ENCODE results near the gene CALHM6.

DNA sequence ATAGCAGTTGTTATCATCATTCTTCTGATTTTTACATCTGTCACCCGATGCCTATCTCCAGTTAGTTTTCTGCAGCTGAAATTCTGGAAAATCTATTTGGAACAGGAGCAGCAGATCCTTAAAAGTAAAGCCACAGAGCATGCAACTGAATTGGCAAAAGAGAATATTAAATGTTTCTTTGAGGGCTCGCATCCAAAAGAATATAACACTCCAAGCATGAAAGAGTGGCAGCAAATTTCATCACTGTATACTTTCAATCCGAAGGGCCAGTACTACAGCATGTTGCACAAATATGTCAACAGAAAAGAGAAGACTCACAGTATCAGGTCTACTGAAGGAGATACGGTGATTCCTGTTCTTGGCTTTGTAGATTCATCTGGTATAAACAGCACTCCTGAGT is 2.1 kb downstream of the CALHM6 start:
- TF ChIP-seq, protein P1, sequence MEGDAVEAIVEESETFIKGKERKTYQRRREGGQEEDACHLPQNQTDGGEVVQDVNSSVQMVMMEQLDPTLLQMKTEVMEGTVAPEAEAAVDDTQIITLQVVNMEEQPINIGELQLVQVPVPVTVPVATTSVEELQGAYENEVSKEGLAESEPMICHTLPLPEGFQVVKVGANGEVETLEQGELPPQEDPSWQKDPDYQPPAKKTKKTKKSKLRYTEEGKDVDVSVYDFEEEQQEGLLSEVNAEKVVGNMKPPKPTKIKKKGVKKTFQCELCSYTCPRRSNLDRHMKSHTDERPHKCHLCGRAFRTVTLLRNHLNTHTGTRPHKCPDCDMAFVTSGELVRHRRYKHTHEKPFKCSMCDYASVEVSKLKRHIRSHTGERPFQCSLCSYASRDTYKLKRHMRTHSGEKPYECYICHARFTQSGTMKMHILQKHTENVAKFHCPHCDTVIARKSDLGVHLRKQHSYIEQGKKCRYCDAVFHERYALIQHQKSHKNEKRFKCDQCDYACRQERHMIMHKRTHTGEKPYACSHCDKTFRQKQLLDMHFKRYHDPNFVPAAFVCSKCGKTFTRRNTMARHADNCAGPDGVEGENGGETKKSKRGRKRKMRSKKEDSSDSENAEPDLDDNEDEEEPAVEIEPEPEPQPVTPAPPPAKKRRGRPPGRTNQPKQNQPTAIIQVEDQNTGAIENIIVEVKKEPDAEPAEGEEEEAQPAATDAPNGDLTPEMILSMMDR (IDR thresholded peaks at IDR 0.05) = no peak
- no peak for TF ChIP-seq EZH2 (IDR thresholded peaks at IDR 0.05; ENCODE audit: borderline replicate concordance, insufficient read depth, low read depth, low read length, poor library complexity, severe bottlenecking)
